Measurements from ENCODE around the gene PLPPR1.

- TF ChIP-seq GATA2 (IDR thresholded peaks at IDR 0.05; ENCODE audit: low read depth, low read length), result no peak
- no peak for TF ChIP-seq GATA3 (IDR thresholded peaks at IDR 0.05; ENCODE audit: low read depth, low read length)
Observed at GRCh38 chr9:101212661-101213060, 184.1 kb downstream of the PLPPR1 start.
